Measurements from ENCODE around the gene IL1R2.
"Not testable (repeated sequence)": the region's sequence is repeated elsewhere in the genome, so short reads cannot be mapped to it uniquely, and the experiment has no call there.

The IL1R2 gene

GRCh38 chr2:101998896-101999789 is 7.4 kb downstream of the IL1R2 start:
- H3K4me3 ChIP-seq (ENCODE audit: low read depth, low read length), result no peak overlapping the region
- no peak for TF ChIP-seq CTCF (IDR thresholded peaks at IDR 0.05; ENCODE audit: low read depth, low read length)

- no peak for TF ChIP-seq CTCF (IDR thresholded peaks at IDR 0.05; ENCODE audit: low read depth, low read length)
- no peak overlapping the region for H3K4me3 ChIP-seq (ENCODE audit: low read depth, low read length)
These were observed 8.3 kb downstream of the IL1R2 start for GRCh38 chr2:102000012-102000411.

GRCh38 chr2:102000813-102001766 is 9.3 kb downstream of the IL1R2 start:
- no peak for TF ChIP-seq CTCF (IDR thresholded peaks at IDR 0.05; ENCODE audit: low read depth, low read length)
- no peak overlapping the region for H3K4me3 ChIP-seq (ENCODE audit: low read depth, low read length)

GRCh38 chr2:102001767-102002142 is 10.0 kb downstream of the IL1R2 start:
- no peak for TF ChIP-seq CTCF (IDR thresholded peaks at IDR 0.05; ENCODE audit: low read depth, low read length)
- H3K4me3 ChIP-seq (ENCODE audit: low read depth, low read length), result no peak overlapping the region

GRCh38 chr2:102002228-102002627 is 10.5 kb downstream of the IL1R2 start:
- no peak for TF ChIP-seq CTCF (IDR thresholded peaks at IDR 0.05; ENCODE audit: low read depth, low read length)
- H3K4me3 ChIP-seq (ENCODE audit: low read depth, low read length), result no peak overlapping the region

- H3K4me3 ChIP-seq (ENCODE audit: low read depth, low read length), result not testable (repeated sequence)
These were observed 11.1 kb downstream of the IL1R2 start for GRCh38 chr2:102002909-102003308.

GRCh38 chr2:102003696-102004095 is 11.9 kb downstream of the IL1R2 start:
- TF ChIP-seq CTCF (IDR thresholded peaks at IDR 0.05; ENCODE audit: low read depth, low read length), result no peak
- H3K4me3 ChIP-seq (ENCODE audit: low read depth, low read length), result no peak overlapping the region

Measured in WI38 (cell line).